Measurements from ENCODE around the gene GRIP1.

Gene GRIP1

GRCh38 chr12:66590275-66590985, 88.4 kb downstream of the GRIP1 start:
- no peak for DNase-seq

DNA sequence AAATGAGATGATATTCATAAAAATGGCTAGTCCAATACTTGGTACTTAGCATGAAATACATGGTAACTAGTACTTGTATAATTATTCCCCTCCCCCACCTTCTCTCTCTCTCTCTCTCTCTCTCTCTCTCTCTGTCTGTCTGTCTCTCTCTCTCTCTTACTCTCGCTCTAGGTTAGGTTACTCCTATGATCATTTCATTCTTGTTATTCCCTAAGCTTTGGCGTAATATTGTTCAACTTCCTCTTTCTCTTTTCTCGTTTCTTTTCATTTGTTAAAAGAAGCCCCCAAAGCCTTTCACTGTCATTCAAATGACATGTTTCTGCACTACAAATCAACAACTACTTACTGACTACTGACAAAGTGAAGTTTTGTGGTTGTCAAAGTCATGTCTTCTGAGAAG, 89.8 kb downstream of the GRIP1 start:
- DNase-seq, result no peak

- DNase-seq, result no peak
Measured at GRCh38 chr12:66587912-66588311, 91.0 kb downstream of the GRIP1 start.

GRCh38 chr12:66584673-66585072, 94.2 kb downstream of the GRIP1 start:
- DNase-seq, result no peak

DNA sequence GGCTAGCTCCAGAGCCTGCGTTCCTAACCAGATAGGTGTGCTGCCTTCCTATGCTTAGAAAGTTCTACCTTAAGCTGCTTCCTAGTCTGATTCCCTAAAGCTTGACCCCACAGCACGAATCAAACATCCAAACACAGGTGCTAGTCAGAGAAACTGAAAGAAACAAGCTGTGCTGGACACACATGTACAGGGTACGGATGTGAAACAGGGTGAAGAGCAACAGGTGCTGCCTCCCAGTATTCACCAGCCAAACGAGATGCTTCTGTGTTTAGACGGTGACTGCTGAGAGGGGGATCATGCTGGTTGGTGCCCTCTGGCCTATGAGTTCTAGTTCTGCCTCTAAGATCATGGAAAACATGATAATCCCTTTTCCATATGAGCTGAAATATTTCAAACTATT, 105.3 kb downstream of the GRIP1 start:
- DNase-seq, result no peak

DNA sequence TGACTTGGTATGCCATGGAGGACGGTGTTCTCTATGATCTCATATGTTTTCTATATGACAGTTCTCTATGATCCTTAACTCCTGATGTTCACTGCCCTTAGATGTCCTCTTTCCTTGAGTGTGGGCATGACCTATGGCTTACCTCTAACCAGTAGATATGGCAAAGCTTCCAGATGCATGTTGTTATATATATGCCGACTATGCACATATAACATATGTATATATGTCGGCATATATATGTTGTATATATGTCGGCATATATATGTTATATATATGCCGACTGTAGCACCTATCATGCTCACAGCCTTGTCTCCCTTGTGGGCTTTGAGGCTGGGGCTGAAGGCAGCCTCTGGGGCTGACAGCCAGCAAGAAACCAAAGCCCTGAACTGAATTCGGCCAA, 106.0 kb downstream of the GRIP1 start:
- no peak for DNase-seq

DNA sequence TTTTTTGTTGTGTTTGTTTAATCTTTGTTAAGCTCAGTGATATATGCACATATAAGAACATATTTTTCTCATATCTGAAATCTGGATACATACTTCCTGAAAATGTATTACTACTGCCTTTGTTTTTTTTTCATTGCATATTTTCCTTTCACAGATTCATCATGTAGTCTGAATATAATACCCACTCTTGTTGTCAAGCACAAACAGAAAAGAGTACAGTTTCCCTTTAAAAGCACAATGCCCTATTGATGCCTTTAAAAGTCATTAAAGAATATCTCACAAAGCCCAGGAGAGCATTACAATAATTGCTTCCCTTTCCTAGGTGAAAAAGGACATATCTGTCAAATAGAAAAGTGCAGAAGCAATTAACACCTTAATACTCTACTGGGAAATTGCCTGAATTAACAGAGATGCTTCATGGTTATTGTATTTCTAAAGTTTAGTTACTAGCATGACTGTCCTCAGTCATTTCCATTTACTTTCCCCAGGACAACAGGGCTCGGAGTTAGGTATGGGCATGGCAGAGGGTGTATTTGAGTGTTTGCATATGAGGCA, 107.4 kb downstream of the GRIP1 start:
- no peak for DNase-seq

GRCh38 chr12:66563220-66563619, 115.7 kb downstream of the GRIP1 start:
- no peak for DNase-seq

- DNase-seq, result peak; percentile 29
Measured at GRCh38 chr12:66555113-66555512, 123.8 kb downstream of the GRIP1 start.

- no peak for DNase-seq
Measured at GRCh38 chr12:66552716-66553115, 126.2 kb downstream of the GRIP1 start.

GRCh38 chr12:66550626-66551025, 128.2 kb downstream of the GRIP1 start:
- DNase-seq, result peak; percentile 54

DNA sequence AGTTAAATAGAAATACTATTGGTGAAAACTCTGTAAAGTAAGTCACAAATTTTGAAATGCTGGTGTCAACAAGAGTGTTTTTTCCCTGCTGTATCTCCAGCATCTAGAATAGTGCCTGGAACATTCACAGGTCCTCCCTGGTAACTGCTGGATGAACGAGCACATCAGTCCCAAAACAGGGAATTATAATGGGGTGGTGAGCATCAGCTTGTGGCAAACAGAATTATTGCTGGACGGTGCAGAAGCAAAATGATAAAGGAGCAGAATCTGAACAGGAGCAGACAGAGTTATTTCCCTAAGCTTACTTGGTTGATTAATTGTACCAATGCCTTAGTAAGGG, 129.9 kb downstream of the GRIP1 start:
- DNase-seq, result no peak

DNA sequence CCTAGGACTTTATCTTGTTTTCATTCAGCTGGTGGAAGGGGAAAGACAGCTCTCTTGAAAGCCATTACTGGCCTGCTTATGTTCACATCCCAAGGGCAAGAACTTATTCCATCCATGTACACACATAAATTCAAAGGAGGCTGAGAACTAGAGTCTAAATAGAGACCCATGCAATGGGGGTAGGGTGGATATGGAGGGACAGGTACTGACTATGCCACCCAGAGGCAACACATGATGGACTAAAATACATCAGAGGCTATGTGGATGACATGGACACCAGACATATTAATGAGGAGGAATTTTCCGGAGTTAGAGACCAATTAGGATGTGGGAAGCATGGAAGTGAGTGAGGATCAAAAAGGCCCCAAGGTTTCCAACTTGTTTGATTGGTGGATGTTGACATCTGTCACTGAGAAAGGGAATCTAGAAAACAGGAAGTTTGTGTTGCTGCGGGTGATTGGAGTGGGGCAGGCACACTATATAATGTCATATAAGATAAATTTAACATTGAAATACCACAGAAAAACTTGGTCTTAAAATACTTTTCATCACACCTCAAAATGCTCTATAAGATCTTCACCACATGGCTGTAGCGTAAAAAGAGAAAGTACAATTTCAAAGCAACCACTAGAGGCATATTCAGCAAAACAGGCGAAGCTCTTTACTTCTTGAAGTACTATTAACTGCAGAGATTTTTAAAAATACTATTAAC, 130.4 kb downstream of the GRIP1 start:
- DNase-seq, result peak; percentile 18

- DNase-seq, result no peak
Measured at GRCh38 chr12:66541426-66541825, 137.4 kb downstream of the GRIP1 start.

- DNase-seq, result no peak
Measured at GRCh38 chr12:66539431-66539830, 139.4 kb downstream of the GRIP1 start.

GRCh38 chr12:66538970-66539369, 139.9 kb downstream of the GRIP1 start:
- no peak for DNase-seq

DNA sequence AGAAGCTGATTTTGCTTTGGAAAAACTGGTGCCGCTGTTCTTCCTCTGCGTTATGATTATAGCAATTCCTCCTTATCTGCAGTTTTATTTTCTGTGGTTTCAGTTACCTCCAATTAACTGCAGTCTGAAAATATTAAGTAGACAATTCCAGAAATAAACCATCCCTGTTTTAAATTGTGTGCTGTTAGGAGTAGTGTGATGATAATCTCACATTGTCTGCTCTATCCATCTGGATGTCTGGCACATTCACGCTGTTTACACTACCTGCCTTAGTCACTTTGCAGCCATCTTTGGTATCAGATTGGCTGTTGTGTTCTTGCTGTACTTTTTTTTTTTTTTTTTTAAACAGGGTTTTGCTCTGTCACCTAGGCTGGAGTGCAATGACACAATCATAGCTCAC, 141.0 kb downstream of the GRIP1 start:
- no peak for DNase-seq

GRCh38 chr12:66533767-66534166, 145.1 kb downstream of the GRIP1 start:
- DNase-seq, result peak; percentile 46

- no peak for DNase-seq
Measured at GRCh38 chr12:66531766-66532165, 147.1 kb downstream of the GRIP1 start.

- no peak for DNase-seq
Measured at GRCh38 chr12:66529934-66530333, 148.9 kb downstream of the GRIP1 start.

DNA sequence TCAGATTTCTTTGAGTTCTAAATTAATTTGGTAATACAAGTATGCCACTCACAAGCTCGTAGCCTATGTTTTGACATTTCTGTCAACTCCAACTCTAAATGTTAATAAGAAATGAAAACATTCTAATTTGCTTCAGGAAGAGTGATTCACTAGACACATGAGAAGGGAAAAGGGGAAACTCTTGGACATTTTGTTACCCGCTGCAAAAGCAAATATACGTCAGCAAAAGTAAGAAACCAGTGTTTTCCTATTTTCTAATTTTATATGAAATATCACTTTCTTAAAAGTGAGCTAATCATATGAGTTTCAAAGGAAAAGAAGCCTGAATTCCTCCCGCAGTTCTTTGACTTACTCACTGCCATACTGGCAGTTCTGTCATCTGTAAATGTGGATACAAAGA, 162.3 kb downstream of the GRIP1 start:
- no peak for DNase-seq

- DNase-seq, result no peak
Measured at GRCh38 chr12:66516133-66516532, 162.7 kb downstream of the GRIP1 start.

- no peak for DNase-seq
Measured at GRCh38 chr12:66514581-66514980, 164.3 kb downstream of the GRIP1 start.

- no peak for DNase-seq
Measured at GRCh38 chr12:66508025-66508424, 170.9 kb downstream of the GRIP1 start.

DNA sequence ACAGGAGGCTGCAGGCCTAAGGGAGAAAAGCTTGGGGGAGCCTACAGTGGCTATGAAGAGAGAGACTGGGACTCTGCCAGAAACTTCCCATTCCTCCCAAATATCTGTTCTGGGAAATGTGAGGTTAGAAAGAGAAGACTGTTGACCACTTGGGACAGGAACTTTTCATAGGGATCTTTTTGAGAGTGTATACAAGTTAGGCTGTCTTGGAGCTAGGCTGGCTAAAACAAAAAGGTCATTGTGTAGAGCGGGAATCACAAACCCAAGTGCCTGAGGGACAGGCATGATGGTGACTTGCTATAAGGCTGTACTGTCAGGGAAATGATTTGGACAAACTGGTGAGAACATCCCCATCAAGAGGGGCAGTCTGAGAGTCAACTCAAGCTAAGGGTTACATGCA, 175.1 kb downstream of the GRIP1 start:
- DNase-seq, result no peak

Data from OCI-M1 (cell line).